IMR-90 (cell line): ENCODE results near the gene IL4R. TPM values are rescaled to one million over a fixed set of nuclear protein-coding genes. Genes with fewer than 3 reads are reported as not detected.
A peak's percentile ranks its signal among the peaks of the same experiment; 100 is the strongest.

Source experiments
- ATAC-seq: fragments of 200-7000 bp; cut with Tn5 transposase; 2 replicates; pipeline ENCODE4 v1.9.1; 2020; ENCODE audit warnings: low read depth, mild to moderate bottlenecking, moderate library complexity
- BruUV-seq: library from RNA; stranded (reverse); fragments of 400-500 nt; replicated peaks from 2 replicates; lab custom pipeline; 2021; lab: Mats Ljungman, UMichigan
- CTCF ChIA-PET: fragments of 300-600 bp; formaldehyde crosslinking; extraction: SDS; loops from one replicate; lab custom pipeline; 2021; ENCODE audit warnings: antibody characterized with exemption; lab: Yijun Ruan, JAX
- POLR2A ChIA-PET: fragments of 300-600 bp; sonication (Branson Sonifier 250); formaldehyde crosslinking; loops from one replicate; lab custom pipeline; 2022; ENCODE audit warnings: antibody characterized with exemption; ENCODE audit not compliant: unreplicated experiment; lab: Charles Lee
- DNase-seq: peaks from one replicate; pipeline ENCODE4 v3.0.0; 2013
- H2AFZ ChIP-seq: replicated peaks from 2 replicates; pipeline ENCODE3; 2013; ENCODE audit warnings: low read length, mild to moderate bottlenecking; ENCODE audit not compliant: poor library complexity
- H2AK5ac ChIP-seq: 2 replicates; pipeline ENCODE4 v1.6.1; 2013; ENCODE audit warnings: low read depth, low read length, inconsistent platforms
- H2AK9ac ChIP-seq: replicated peaks from 2 replicates; pipeline ENCODE3; 2013; ENCODE audit warnings: mild to moderate bottlenecking, low read depth, low read length, moderate library complexity; ENCODE audit not compliant: poor library complexity
- H2BK120ac ChIP-seq: 2 replicates; pipeline ENCODE4 v1.6.1; 2013; ENCODE audit warnings: low read depth, low read length, inconsistent platforms
- H2BK15ac ChIP-seq: 3 replicates; pipeline ENCODE4 v1.6.1; 2013; ENCODE audit warnings: low read depth, low read length, inconsistent platforms
- H2BK20ac ChIP-seq: 2 replicates; pipeline ENCODE4 v1.6.1; 2013; ENCODE audit warnings: low read depth, mild to moderate bottlenecking, inconsistent platforms, low read length, moderate library complexity
- H2BK5ac ChIP-seq: 2 replicates; pipeline ENCODE4 v1.6.1; 2013; ENCODE audit warnings: mild to moderate bottlenecking, low read depth, low read length, inconsistent platforms; ENCODE audit not compliant: poor library complexity, severe bottlenecking
- H3K14ac ChIP-seq: replicated peaks from 2 replicates; pipeline ENCODE4 v1.6.1; 2013; ENCODE audit warnings: low read depth, low read length, inconsistent platforms
- H3K18ac ChIP-seq: 2 replicates; pipeline ENCODE4 v1.6.1; 2013; ENCODE audit warnings: low read depth, low read length, control low read depth
- H3K23ac ChIP-seq: 2 replicates; pipeline ENCODE4 v1.6.1; 2013; ENCODE audit warnings: low read depth, low read length, inconsistent platforms
- H3K27ac ChIP-seq: 2 replicates; pipeline ENCODE4 v1.5.1; 2013; ENCODE audit warnings: mild to moderate bottlenecking, control low read depth, low read length; ENCODE audit not compliant: insufficient read depth
- H3K27me3 ChIP-seq: 2 replicates; pipeline ENCODE4 v1.6.1; 2013; ENCODE audit warnings: low read length; ENCODE audit not compliant: control insufficient read depth, insufficient read depth
- H3K36me3 ChIP-seq: 2 replicates; pipeline ENCODE4 v1.6.1; 2013; ENCODE audit warnings: low read length, mixed read lengths; ENCODE audit not compliant: control insufficient read depth, insufficient read depth
- H3K4ac ChIP-seq: 2 replicates; pipeline ENCODE4 v1.6.1; 2013; ENCODE audit warnings: low read depth, low read length, inconsistent platforms
- H3K4me1 ChIP-seq: 2 replicates; pipeline ENCODE4 v1.6.1; 2013; ENCODE audit warnings: low read length, mixed read lengths; ENCODE audit not compliant: control insufficient read depth, insufficient read depth
- H3K4me2 ChIP-seq: 2 replicates; pipeline ENCODE4 v1.6.1; 2013; ENCODE audit warnings: low read depth, mild to moderate bottlenecking, control low read depth, low read length, moderate library complexity
- H3K4me3 ChIP-seq: 2 replicates; pipeline ENCODE4 v1.5.1; 2013; ENCODE audit warnings: low read depth, mild to moderate bottlenecking, control low read depth, low read length, moderate library complexity; ENCODE audit not compliant: insufficient read depth
- H3K56ac ChIP-seq: 2 replicates; pipeline ENCODE4 v1.6.1; 2013; ENCODE audit warnings: low read length, inconsistent platforms; ENCODE audit not compliant: insufficient read depth; ENCODE audit errors: extremely low read depth
- H3K79me1 ChIP-seq, 2 experiments: 2 replicates each; pipeline ENCODE4 v1.6.1; 2013; ENCODE audit warnings: low read length in 2 of 2, inconsistent platforms in 1 of 2, low read depth in 1 of 2
- H3K9ac ChIP-seq: 2 replicates; pipeline ENCODE4 v1.6.1; 2013; ENCODE audit warnings: low read depth, low read length, control low read depth
- H3K9me1 ChIP-seq: 2 replicates; pipeline ENCODE4 v1.6.1; 2013; ENCODE audit warnings: low read length, inconsistent platforms; ENCODE audit not compliant: insufficient read depth
- H3K9me3 ChIP-seq: 2 replicates; pipeline ENCODE4 v1.6.1; 2013; ENCODE audit warnings: low read length; ENCODE audit not compliant: control insufficient read depth, insufficient read depth
- H4K20me1 ChIP-seq: 2 replicates; pipeline ENCODE4 v1.6.1; 2013; ENCODE audit warnings: low read length, inconsistent platforms; ENCODE audit not compliant: insufficient read depth
- H4K5ac ChIP-seq: 2 replicates; pipeline ENCODE4 v1.6.1; 2013; ENCODE audit warnings: mild to moderate bottlenecking, low read depth, low read length, control low read depth
- H4K8ac ChIP-seq, 2 experiments: 2 replicates each; pipeline ENCODE4 v1.6.1; 2013; ENCODE audit warnings: low read depth in 2 of 2, low read length in 2 of 2, control low read depth in 1 of 2, inconsistent platforms in 1 of 2
- H4K91ac ChIP-seq: 2 replicates; pipeline ENCODE4 v1.6.1; 2013; ENCODE audit warnings: low read depth, low read length, inconsistent platforms; ENCODE audit not compliant: insufficient read depth
- CEBPB ChIP-seq: IDR thresholded peaks from 2 replicates; pipeline ENCODE4 v1.6.1; 2012; ENCODE audit warnings: low read depth, low read length, improper control_type of control experiment
- ELK1 ChIP-seq: fragments of 150-350 bp; IDR thresholded peaks from 2 replicates; pipeline ENCODE4 v1.6.1; 2016; ENCODE audit warnings: low read depth, mild to moderate bottlenecking, low read length, moderate library complexity, borderline replicate concordance
- FOS ChIP-seq: fragments of 150-350 bp; IDR thresholded peaks from 2 replicates; pipeline ENCODE4 v1.6.1; 2016; ENCODE audit warnings: low read depth, low read length
- MAFK ChIP-seq: IDR thresholded peaks from 2 replicates; pipeline ENCODE4 v1.6.1; 2012; ENCODE audit warnings: low read depth, low read length, improper control_type of control experiment
- RAD21 ChIP-seq: IDR thresholded peaks from 2 replicates; pipeline ENCODE4 v1.6.1; 2012; ENCODE audit warnings: low read length, improper control_type of control experiment
- RCOR1 ChIP-seq: IDR thresholded peaks from 2 replicates; pipeline ENCODE4 v1.6.1; 2012; ENCODE audit warnings: mild to moderate bottlenecking, low read length, improper control_type of control experiment; ENCODE audit not compliant: insufficient replicate concordance
- USF2 ChIP-seq: fragments of 150-350 bp; IDR thresholded peaks from 2 replicates; pipeline ENCODE4 v1.6.1; 2017; ENCODE audit warnings: mild to moderate bottlenecking, antibody characterized with exemption, low read length, low read depth
- WGBS, 2 experiments: methylation state at CpG; one replicate each; pipeline versions ENCODE4 v1.1.5 to v1.1.7; 2013; ENCODE audit warnings: missing lambda C conversion rate in 2 of 2; ENCODE audit not compliant: insufficient read length in 1 of 2; ENCODE audit errors: extremely low coverage in 2 of 2; 5-methylcytosine and 5-hydroxymethylcytosine counted together
- dilution Hi-C: fragments of 300-500 bp; cut with HindIII; formaldehyde crosslinking; loops from one replicate; pipeline ENCODE4 v1.14.3; 2018; ENCODE audit warnings: low sequenced_read_pairs; ENCODE audit not compliant: unreplicated experiment
- in situ Hi-C: fragments of 300-500 bp; cut with MboI; formaldehyde crosslinking; loops from 3 replicates; pipeline ENCODE4 v1.14.3; 2019; ENCODE audit warnings: low sequenced_read_pairs, inconsistent platforms, mixed read lengths
- intact Hi-C: fragments of 100-400 bp; cut with micrococcal nuclease; formaldehyde crosslinking; loops from 2 replicates; pipeline ENCODE4 v1.10.0; 2022
- polyA plus RNA-seq, 3 experiments: library from polyadenylated mRNA; depleted of rRNA; stranded (reverse); fragments of >200 nt; gene quantifications; 2 replicates each; pipeline ENCODE4 v1.2.3, GENCODE V29; 2012; ENCODE audit warnings: low replicate concordance in 1 of 3
- total RNA-seq: library from RNA; depleted of rRNA; stranded (reverse); fragments of >200 nt; gene quantifications from 2 replicates; pipeline ENCODE4 v1.2.3, GENCODE V29; 2012

Gene IL4R
- total and polyA plus RNA-seq, 2 of the 4 experiments (the other 2 are of a cell fraction): 6.3 to 18.7 TPM

- BruUV-seq: no TSS peak
- Histone ChIP-seq H2BK120ac (no peak overlapping the region), H4K8ac (no peak overlapping the region), H2BK5ac (no peak overlapping the region), H3K4me1 (no peaks in the 10 kb centered on the region), H3K18ac (no peak overlapping the region), H3K4me3 (no peak overlapping the region), H3K9me3 (no peaks in the 10 kb centered on the region), H3K4me2 (no peak overlapping the region), H2AK9ac (no peak overlapping the region), H2BK15ac (no peak overlapping the region), H3K56ac (no peak overlapping the region), H3K9ac (no peak overlapping the region), H4K91ac (no peak overlapping the region), H2AFZ (no peak overlapping the region), H3K79me1 (no peaks in the 10 kb centered on the region), H3K23ac (no peak overlapping the region), H3K4ac (no peak overlapping the region), H2BK20ac (no peak overlapping the region), H4K20me1 (no peaks in the 10 kb centered on the region), H3K27ac (no peak overlapping the region), H3K9me1 (no peaks in the 10 kb centered on the region), H3K14ac (no peak overlapping the region), H4K5ac (no peak overlapping the region), H2AK5ac (0 out of 2 replicates have a peak overlapping the region, but pooled peaks have one; percentile 1), H3K36me3 (no peaks in the 10 kb centered on the region), H3K27me3 (no peaks in the 10 kb centered on the region)
- ChIA-PET POLR2A (no interaction called here), CTCF (no interaction called here)
- in situ Hi-C loops: no loop called here
- dilution Hi-C loops: no loop called here
- no peak for ATAC-seq
- no peak for DNase-seq
- 40% methylated on average over 1 of the region's 5 CpGs; no CpG with 5 or more reads in 1 of the 2 experiments for WGBS, 2 experiments
- intact Hi-C loops: no loop called here
- TF ChIP-seq MAFK (no peak), FOS (no peak), RCOR1 (no peak), USF2 (no peak), ELK1 (no peak), CEBPB (no peak), RAD21 (no peak)
Observed at GRCh38 chr16:27304881-27305745, 8.7 kb upstream of the IL4R start.
